Measurements from ENCODE around the gene TMEM41B.

The TMEM41B gene

GRCh38 chr11:9316334-9316733, 1.9 kb upstream of the TMEM41B start:
- H3K9me3 ChIP-seq (replicated peaks; ENCODE audit: insufficient read depth, low read length) = no peaks in the 10 kb centered on the region
- TF ChIP-seq EZH2phosphoT487 (IDR thresholded peaks at IDR 0.05; ENCODE audit: low read length) (no peak), EZH2 (optimal IDR thresholded peaks at IDR 0.05; ENCODE audit: low read depth, low read length) (no peak)
- TF ChIP-seq, protein P1, sequence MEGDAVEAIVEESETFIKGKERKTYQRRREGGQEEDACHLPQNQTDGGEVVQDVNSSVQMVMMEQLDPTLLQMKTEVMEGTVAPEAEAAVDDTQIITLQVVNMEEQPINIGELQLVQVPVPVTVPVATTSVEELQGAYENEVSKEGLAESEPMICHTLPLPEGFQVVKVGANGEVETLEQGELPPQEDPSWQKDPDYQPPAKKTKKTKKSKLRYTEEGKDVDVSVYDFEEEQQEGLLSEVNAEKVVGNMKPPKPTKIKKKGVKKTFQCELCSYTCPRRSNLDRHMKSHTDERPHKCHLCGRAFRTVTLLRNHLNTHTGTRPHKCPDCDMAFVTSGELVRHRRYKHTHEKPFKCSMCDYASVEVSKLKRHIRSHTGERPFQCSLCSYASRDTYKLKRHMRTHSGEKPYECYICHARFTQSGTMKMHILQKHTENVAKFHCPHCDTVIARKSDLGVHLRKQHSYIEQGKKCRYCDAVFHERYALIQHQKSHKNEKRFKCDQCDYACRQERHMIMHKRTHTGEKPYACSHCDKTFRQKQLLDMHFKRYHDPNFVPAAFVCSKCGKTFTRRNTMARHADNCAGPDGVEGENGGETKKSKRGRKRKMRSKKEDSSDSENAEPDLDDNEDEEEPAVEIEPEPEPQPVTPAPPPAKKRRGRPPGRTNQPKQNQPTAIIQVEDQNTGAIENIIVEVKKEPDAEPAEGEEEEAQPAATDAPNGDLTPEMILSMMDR (IDR thresholded peaks at IDR 0.05; ENCODE audit: low read length) = no peak
- no peak overlapping the region for H3K4me2 ChIP-seq (ENCODE audit: low read depth, low read length)
- H3F3A ChIP-seq (ENCODE audit: insufficient read depth, low read length) = peaks cover 14% of the 10 kb centered on the region
- H3K9me2 ChIP-seq (replicated peaks; ENCODE audit: insufficient read depth, low read length) = no peaks in the 10 kb centered on the region
- H3K9ac ChIP-seq (ENCODE audit: low read length) = no peak overlapping the region
- H3K79me2 ChIP-seq (ENCODE audit: low read length) = peaks cover 30% of the 10 kb centered on the region
- no peak overlapping the region for H2AFZ ChIP-seq (ENCODE audit: low read length)
- no peak overlapping the region for H3K4me3 ChIP-seq (ENCODE audit: low read length)
- H3K4me1 ChIP-seq (ENCODE audit: low read length) = peaks cover 4% of the 10 kb centered on the region; the same call in 1 of the 2 replicates
- DNase-seq = no peak
- no peaks in the 10 kb centered on the region for H4K20me1 ChIP-seq (ENCODE audit: insufficient read depth, low read length)
- no peak overlapping the region for H3K27ac ChIP-seq (ENCODE audit: low read length)
- no peaks in the 10 kb centered on the region for H3K36me3 ChIP-seq (replicated peaks; ENCODE audit: insufficient read depth, low read length)
- no peaks in the 10 kb centered on the region for H3K27me3 ChIP-seq (replicated peaks; ENCODE audit: insufficient read depth, low read length)

DNA sequence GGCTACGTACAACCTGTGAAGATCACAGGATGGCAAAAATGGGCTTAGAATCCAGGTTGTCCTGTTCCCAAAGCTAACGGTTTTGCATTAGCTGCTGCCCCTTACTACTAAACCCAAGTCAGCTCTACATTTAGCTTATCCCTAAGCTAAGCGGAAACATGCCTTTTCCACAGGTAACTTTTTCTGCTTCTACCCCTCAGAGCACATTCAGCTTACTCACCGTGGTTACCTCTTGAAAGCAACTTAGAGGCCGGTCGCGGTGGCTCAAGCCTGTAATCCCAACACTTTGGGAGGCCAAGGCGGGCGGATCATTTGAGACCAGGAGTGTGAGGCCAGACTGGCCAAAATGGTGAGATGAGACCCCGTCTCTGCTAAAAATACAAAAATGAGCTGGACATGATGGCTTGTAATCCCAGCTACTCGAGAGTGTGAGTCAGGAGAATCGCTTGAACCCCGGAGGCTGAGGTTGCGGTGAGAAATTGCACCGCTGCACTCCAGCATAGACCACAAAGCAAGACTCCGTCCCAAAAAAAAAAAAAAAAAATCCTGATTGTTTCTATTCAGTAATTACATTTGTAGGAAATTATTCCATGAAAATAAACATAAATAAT, 790 bp upstream of the TMEM41B start:
- Histone ChIP-seq H3K4me2 (ENCODE audit: low read depth, low read length) (peak overlapping the region; percentile 75), H3K36me3 (replicated peaks; ENCODE audit: insufficient read depth, low read length) (no peaks in the 10 kb centered on the region), H4K20me1 (ENCODE audit: insufficient read depth, low read length) (no peaks in the 10 kb centered on the region), H3K79me2 (ENCODE audit: low read length) (peaks cover 42% of the 10 kb centered on the region), H3K9me3 (replicated peaks; ENCODE audit: insufficient read depth, low read length) (no peaks in the 10 kb centered on the region), H3K27ac (ENCODE audit: low read length) (peak overlapping the region; percentile 80), H3K9me2 (replicated peaks; ENCODE audit: insufficient read depth, low read length) (no peaks in the 10 kb centered on the region), H3K27me3 (replicated peaks; ENCODE audit: insufficient read depth, low read length) (no peaks in the 10 kb centered on the region), H3K4me1 (ENCODE audit: low read length) (peaks cover 4% of the 10 kb centered on the region; the same call in 1 of the 2 replicates), H3K4me3 (ENCODE audit: low read length) (peak overlapping the region; percentile 55), H3K9ac (ENCODE audit: low read length) (peak overlapping the region; percentile 53; the same call in 1 of the 2 replicates), H3F3A (ENCODE audit: insufficient read depth, low read length) (peaks cover 14% of the 10 kb centered on the region), H2AFZ (ENCODE audit: low read length) (peak overlapping the region; percentile 78)
- no peak for TF ChIP-seq EZH2 (optimal IDR thresholded peaks at IDR 0.05; ENCODE audit: low read depth, low read length)
- TF ChIP-seq EZH2phosphoT487 (IDR thresholded peaks at IDR 0.05; ENCODE audit: low read length) = no peak
- TF ChIP-seq, protein P1 (IDR thresholded peaks at IDR 0.05; ENCODE audit: low read length) = no peak
- DNase-seq = peak; percentile 18

GRCh38 chr11:9313648-9314290, 624 bp downstream of the TMEM41B start:
- H3K4me2 ChIP-seq (ENCODE audit: low read depth, low read length) = peak overlapping the region; percentile 95
- H2AFZ ChIP-seq (ENCODE audit: low read length) = peak overlapping the region; percentile 92
- TF ChIP-seq EZH2 (optimal IDR thresholded peaks at IDR 0.05; ENCODE audit: low read depth, low read length) = no peak
- TF ChIP-seq EZH2phosphoT487 (IDR thresholded peaks at IDR 0.05; ENCODE audit: low read length) = no peak
- H3K9me2 ChIP-seq (replicated peaks; ENCODE audit: insufficient read depth, low read length) = no peaks in the 10 kb centered on the region
- no peaks in the 10 kb centered on the region for H3K27me3 ChIP-seq (replicated peaks; ENCODE audit: insufficient read depth, low read length)
- peaks cover 54% of the 10 kb centered on the region for H3K79me2 ChIP-seq (ENCODE audit: low read length)
- no peaks in the 10 kb centered on the region for H3K36me3 ChIP-seq (replicated peaks; ENCODE audit: insufficient read depth, low read length)
- no peaks in the 10 kb centered on the region for H3K9me3 ChIP-seq (replicated peaks; ENCODE audit: insufficient read depth, low read length)
- H3K4me1 ChIP-seq (ENCODE audit: low read length) = peaks cover 4% of the 10 kb centered on the region; the same call in 1 of the 2 replicates
- H3F3A ChIP-seq (ENCODE audit: insufficient read depth, low read length) = peaks cover 14% of the 10 kb centered on the region
- peak overlapping the region; percentile 94 for H3K4me3 ChIP-seq (ENCODE audit: low read length)
- H3K27ac ChIP-seq (ENCODE audit: low read length) = peak overlapping the region; percentile 50; the same call in 1 of the 2 replicates
- DNase-seq = peak; percentile 27
- H3K9ac ChIP-seq (ENCODE audit: low read length) = peak overlapping the region; percentile 87
- H4K20me1 ChIP-seq (ENCODE audit: insufficient read depth, low read length) = no peaks in the 10 kb centered on the region
